ENCODE data around the gene CALD1. TPM values are rescaled to one million over a fixed set of nuclear protein-coding genes. Genes with fewer than 3 reads are reported as not detected.

CALD1 gene
- total RNA-seq, 6 experiments from 2014 or later: 1,066 to 1,726 (median 1,102) TPM

GRCh38 chr7:134891262-134891695 is 111.8 kb downstream of the CALD1 start:
- H3K27me3 Mint-ChIP-seq (ENCODE audit: insufficient read depth): peaks cover 61% of the 10 kb centered on the region
- H3K4me1 Mint-ChIP-seq (ENCODE audit: low read depth): peaks cover 92% of the 10 kb centered on the region
- peaks cover 82% of the 10 kb centered on the region for H3K36me3 Mint-ChIP-seq (ENCODE audit: low read depth)
- H3K9me3 Mint-ChIP-seq: peaks cover 34% of the 10 kb centered on the region
- peak; percentile 84 for DNase-seq
- peak overlapping the region; percentile 91 for H3K4me3 Mint-ChIP-seq
- TF ChIP-seq, protein P1, sequence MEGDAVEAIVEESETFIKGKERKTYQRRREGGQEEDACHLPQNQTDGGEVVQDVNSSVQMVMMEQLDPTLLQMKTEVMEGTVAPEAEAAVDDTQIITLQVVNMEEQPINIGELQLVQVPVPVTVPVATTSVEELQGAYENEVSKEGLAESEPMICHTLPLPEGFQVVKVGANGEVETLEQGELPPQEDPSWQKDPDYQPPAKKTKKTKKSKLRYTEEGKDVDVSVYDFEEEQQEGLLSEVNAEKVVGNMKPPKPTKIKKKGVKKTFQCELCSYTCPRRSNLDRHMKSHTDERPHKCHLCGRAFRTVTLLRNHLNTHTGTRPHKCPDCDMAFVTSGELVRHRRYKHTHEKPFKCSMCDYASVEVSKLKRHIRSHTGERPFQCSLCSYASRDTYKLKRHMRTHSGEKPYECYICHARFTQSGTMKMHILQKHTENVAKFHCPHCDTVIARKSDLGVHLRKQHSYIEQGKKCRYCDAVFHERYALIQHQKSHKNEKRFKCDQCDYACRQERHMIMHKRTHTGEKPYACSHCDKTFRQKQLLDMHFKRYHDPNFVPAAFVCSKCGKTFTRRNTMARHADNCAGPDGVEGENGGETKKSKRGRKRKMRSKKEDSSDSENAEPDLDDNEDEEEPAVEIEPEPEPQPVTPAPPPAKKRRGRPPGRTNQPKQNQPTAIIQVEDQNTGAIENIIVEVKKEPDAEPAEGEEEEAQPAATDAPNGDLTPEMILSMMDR (IDR thresholded peaks at IDR 0.05): no peak
- peak overlapping the region; percentile 96 for H3K27ac Mint-ChIP-seq

GRCh38 chr7:134891696-134892678 is 112.6 kb downstream of the CALD1 start:
- peaks cover 88% of the 10 kb centered on the region for H3K36me3 Mint-ChIP-seq (ENCODE audit: low read depth)
- peak overlapping the region; percentile 96 for H3K27ac Mint-ChIP-seq

DNA sequence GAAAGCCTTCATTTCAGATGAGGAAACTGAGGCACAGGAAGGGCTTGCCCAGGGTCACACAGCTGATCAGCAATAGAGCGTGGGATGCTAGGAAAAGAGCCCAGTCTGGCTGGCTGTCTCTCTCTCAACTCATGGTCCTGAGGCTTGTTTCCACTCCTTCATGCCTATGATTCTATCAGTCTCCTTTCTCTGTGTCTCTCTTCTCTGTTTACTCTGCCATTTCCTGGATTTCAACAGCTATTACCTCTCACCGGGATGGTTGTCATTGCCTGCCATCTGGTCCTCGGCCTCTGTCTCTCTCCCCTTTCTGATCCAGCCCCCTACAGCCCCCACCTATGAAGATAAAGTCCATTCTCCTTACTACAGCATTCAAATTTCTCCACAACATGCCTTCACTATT is 113.5 kb downstream of the CALD1 start:
- DNase-seq: no peak
- Mint-ChIP-seq H3K27me3 (ENCODE audit: insufficient read depth) (peaks cover 48% of the 10 kb centered on the region), H3K4me3 (peak overlapping the region; percentile 91), H3K36me3 (ENCODE audit: low read depth) (peaks cover 88% of the 10 kb centered on the region), H3K4me1 (ENCODE audit: low read depth) (peaks cover 88% of the 10 kb centered on the region), H3K9me3 (peaks cover 42% of the 10 kb centered on the region), H3K27ac (peak overlapping the region; percentile 96)
- TF ChIP-seq, protein P1 (IDR thresholded peaks at IDR 0.05): no peak

More at GRCh38 chr7:134891696-134892678, 112.6 kb downstream of the CALD1 start:
- peak; percentile 37 for DNase-seq
- peaks cover 55% of the 10 kb centered on the region for H3K27me3 Mint-ChIP-seq (ENCODE audit: insufficient read depth)
- H3K9me3 Mint-ChIP-seq: peaks cover 40% of the 10 kb centered on the region
- peak overlapping the region; percentile 91 for H3K4me3 Mint-ChIP-seq
- TF ChIP-seq, protein P1 (IDR thresholded peaks at IDR 0.05): no peak
- peaks cover 92% of the 10 kb centered on the region for H3K4me1 Mint-ChIP-seq (ENCODE audit: low read depth)

DNA sequence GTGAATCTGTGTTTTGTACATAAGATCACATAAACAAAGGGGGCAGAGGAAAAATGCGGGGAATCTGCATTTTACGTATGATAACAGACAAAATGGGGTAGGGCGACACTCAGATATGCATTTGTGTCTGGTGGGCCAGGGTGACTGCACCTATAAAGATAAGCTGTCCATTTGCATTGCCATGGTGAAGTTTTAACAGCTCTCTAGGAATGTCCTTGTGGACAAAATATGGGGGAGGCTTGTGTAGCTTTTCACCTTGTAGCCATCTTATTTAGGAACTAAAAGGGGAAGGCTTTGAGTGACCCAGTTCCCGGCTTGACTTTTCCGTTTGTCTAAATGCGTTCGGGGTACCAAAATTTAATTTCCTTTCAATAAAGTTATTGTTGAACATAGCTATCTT is 114.5 kb downstream of the CALD1 start:
- Mint-ChIP-seq H3K27ac (peak overlapping the region; percentile 96), H3K27me3 (ENCODE audit: insufficient read depth) (peaks cover 40% of the 10 kb centered on the region), H3K4me3 (peak overlapping the region; percentile 91), H3K4me1 (ENCODE audit: low read depth) (peaks cover 82% of the 10 kb centered on the region), H3K36me3 (ENCODE audit: low read depth) (peaks cover 82% of the 10 kb centered on the region), H3K9me3 (peaks cover 42% of the 10 kb centered on the region)
- DNase-seq: no peak
- TF ChIP-seq, protein P1 (IDR thresholded peaks at IDR 0.05): no peak

DNA sequence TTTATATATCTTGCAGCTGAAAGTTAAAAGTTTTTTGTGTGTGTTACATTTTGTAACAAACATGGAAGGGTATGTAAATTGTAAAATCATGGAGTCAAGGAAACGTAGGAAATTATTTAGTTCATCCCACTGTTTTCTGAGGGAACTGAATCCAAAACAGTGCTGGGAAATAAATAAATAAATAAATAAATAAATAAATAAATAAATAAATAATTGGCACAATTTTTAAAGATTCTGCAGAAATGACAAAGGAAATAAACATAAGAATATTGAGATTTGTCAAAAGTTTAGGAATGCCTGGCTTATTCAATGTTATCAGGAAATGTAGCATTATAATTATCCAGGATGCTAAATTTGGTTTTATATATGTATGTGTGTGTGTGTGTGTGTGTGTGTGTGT is 115.5 kb downstream of the CALD1 start:
- H3K4me1 Mint-ChIP-seq (ENCODE audit: low read depth): peaks cover 84% of the 10 kb centered on the region
- peaks cover 40% of the 10 kb centered on the region for H3K27me3 Mint-ChIP-seq (ENCODE audit: insufficient read depth)
- TF ChIP-seq, protein P1 (IDR thresholded peaks at IDR 0.05): no peak
- H3K9me3 Mint-ChIP-seq: peaks cover 42% of the 10 kb centered on the region
- H3K4me3 Mint-ChIP-seq: peak overlapping the region; percentile 9; the same call in 1 of the 2 replicates
- peak overlapping the region; percentile 22 for H3K27ac Mint-ChIP-seq
- H3K36me3 Mint-ChIP-seq (ENCODE audit: low read depth): peaks cover 84% of the 10 kb centered on the region
- no peak for DNase-seq
